ENCODE measurements around the gene OPN1MW3. TPM values are rescaled to one million over a fixed set of nuclear protein-coding genes. Genes with fewer than 3 reads are reported as not detected.

Gene OPN1MW3
- total and polyA plus RNA-seq, 2 of the 4 experiments (the other 2 are of a cell fraction) = not detected

DNA sequence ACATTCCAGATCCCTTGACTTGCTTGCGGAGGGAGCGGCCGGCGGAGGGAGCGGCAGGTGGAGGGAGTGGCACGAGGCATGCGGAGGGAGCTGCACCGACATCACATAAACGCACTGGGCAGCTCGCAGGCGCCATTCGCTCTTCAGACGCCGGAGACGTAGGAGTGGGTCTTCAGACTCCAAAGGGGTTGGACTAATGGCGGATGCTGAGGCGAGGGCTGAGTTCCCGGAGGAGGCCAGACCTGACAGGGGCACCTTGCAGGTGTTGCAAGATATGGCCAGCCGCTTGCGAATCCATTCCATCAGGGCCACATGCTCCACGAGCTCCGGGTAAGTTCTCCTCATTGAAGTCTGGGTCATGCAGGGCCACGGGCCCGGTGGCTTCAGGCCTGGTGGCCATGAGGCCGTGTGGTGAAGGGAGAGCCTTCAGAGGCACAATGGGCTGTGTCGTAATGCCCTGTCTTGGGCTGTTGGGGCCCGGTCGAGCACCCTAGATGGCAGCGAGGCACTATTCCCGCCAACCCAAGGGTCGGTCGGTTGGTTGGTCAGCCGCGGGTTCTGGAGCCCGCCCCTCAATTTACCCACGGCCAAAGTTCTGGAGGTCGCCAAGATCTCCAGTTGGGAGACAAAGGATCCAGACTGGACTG lies 38.4 kb downstream of the OPN1MW3 start, which contains the start of gene TKTL1:
Gene TKTL1, plus strand, starts transcription at position 132 of the 647 bp plus-strand sequence. Its CDS starts 65 bp downstream, at position 197.
- Histone ChIP-seq H3K9ac (ENCODE audit: low read depth, low read length) (no peak within 1 kb of the TSS), H3K27ac (ENCODE audit: insufficient read depth, low read length) (no peak within 1 kb of the TSS), H3K9me3 (ENCODE audit: control insufficient read depth, insufficient read depth, low read length) (peaks cover 4% of the 10 kb centered on the region; the same call in 1 of the 2 replicates), H3K36me3 (ENCODE audit: control insufficient read depth, insufficient read depth, low read length) (no peaks in the 10 kb centered on the region), H3K4me2 (ENCODE audit: low read depth, low read length) (no peak within 1 kb of the TSS), H4K91ac (ENCODE audit: insufficient read depth, low read depth, low read length) (no peak within 1 kb of the TSS), H2BK15ac (ENCODE audit: low read depth, low read length) (no peak within 1 kb of the TSS), H4K5ac (ENCODE audit: low read depth, low read length) (no peak within 1 kb of the TSS), H3K18ac (ENCODE audit: low read depth, low read length) (no peak within 1 kb of the TSS), H3K9me1 (ENCODE audit: insufficient read depth, low read length) (no peaks in the 10 kb centered on the region), H2AFZ (replicated peaks; ENCODE audit: low read length, poor library complexity) (peak within 1 kb of the TSS; percentile 43), H3K23ac (ENCODE audit: low read depth, low read length) (no peak within 1 kb of the TSS), H3K79me1 (ENCODE audit: low read depth in 1 of 2, low read length in 2 of 2) (no peaks in the 10 kb centered on the region), H4K20me1 (ENCODE audit: insufficient read depth, low read length) (no peaks in the 10 kb centered on the region), H4K8ac (ENCODE audit: low read depth in 2 of 2, low read length in 2 of 2) (no peak within 1 kb of the TSS), H3K27me3 (ENCODE audit: control insufficient read depth, insufficient read depth, low read length) (no peaks in the 10 kb centered on the region), H2BK120ac (ENCODE audit: low read depth, low read length) (no peak within 1 kb of the TSS), H3K14ac (replicated peaks; ENCODE audit: low read depth, low read length) (no peak within 1 kb of the TSS), H3K56ac (ENCODE audit: extremely low read depth, insufficient read depth, low read length) (no peak within 1 kb of the TSS), H2BK5ac (ENCODE audit: low read depth, low read length, poor library complexity, severe bottlenecking) (no peak within 1 kb of the TSS), H2BK20ac (ENCODE audit: low read depth, low read length) (no peak within 1 kb of the TSS), H2AK5ac (ENCODE audit: low read depth, low read length) (no peak within 1 kb of the TSS), H3K4ac (ENCODE audit: low read depth, low read length) (no peak within 1 kb of the TSS), H3K4me3 (ENCODE audit: insufficient read depth, low read depth, low read length) (no peak within 1 kb of the TSS), H3K4me1 (ENCODE audit: control insufficient read depth, insufficient read depth, low read length) (no peaks in the 10 kb centered on the region), H2AK9ac (replicated peaks; ENCODE audit: low read depth, low read length, poor library complexity) (no peak within 1 kb of the TSS)
- dilution Hi-C loops (cut with HindIII; ENCODE audit: low sequenced_read_pairs, unreplicated experiment) = no loop called here
- CTCF ChIA-PET = no interaction called here
- POLR2A ChIA-PET (ENCODE audit: unreplicated experiment) = no interaction called here
- 91% methylated on average over 9 of the region's 37 CpGs; no CpG with 5 or more reads in 1 of the 2 experiments for WGBS, 2 experiments (ENCODE audit: extremely low coverage in 2 of 2, insufficient read length in 1 of 2)
- TF ChIP-seq, protein P1, sequence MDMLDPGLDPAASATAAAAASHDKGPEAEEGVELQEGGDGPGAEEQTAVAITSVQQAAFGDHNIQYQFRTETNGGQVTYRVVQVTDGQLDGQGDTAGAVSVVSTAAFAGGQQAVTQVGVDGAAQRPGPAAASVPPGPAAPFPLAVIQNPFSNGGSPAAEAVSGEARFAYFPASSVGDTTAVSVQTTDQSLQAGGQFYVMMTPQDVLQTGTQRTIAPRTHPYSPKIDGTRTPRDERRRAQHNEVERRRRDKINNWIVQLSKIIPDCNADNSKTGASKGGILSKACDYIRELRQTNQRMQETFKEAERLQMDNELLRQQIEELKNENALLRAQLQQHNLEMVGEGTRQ (IDR thresholded peaks at IDR 0.05; ENCODE audit: low read depth, low read length) = no peak
- DNase-seq (no peak), ATAC-seq (ENCODE audit: low read depth) (no peak)
- in situ Hi-C loops (cut with MboI; ENCODE audit: low sequenced_read_pairs) = no loop called here
- intact Hi-C loops (cut with micrococcal nuclease) = no loop called here
- no TSS peak for BruUV-seq (replicated peaks)

Measured in IMR-90 (cell line).